Effector memory CD8-positive, alpha-beta T cell (primary cell): ENCODE data around the gene ALG12.
"Not testable (repeated sequence)": the region's sequence is repeated elsewhere in the genome, so short reads cannot be mapped to it uniquely, and the experiment has no call there.

Experiments
- ATAC-seq: fragments of 150-1000 bp; cut with Tn5 transposase; replicated peaks from 2 replicates; pipeline ENCODE4 v1.10.0; 2021; ENCODE audit warnings: mild to moderate bottlenecking, moderate library complexity
- DNase-seq, 3 experiments: peaks; one replicate each; pipeline ENCODE4 v3.0.0; 2021
- H3K27ac Mint-ChIP-seq, 2 donors: one replicate each; pipeline ENCODE4 v1.8.0; 2022; ENCODE audit warnings: mild to moderate bottlenecking in 2 of 2, mixed read lengths in 2 of 2, moderate library complexity in 2 of 2
- H3K27me3 Mint-ChIP-seq, 2 donors: one replicate each; pipeline ENCODE4 v1.8.0; 2022; ENCODE audit warnings: mixed read lengths in 2 of 2
- H3K36me3 Mint-ChIP-seq: one replicate; pipeline ENCODE4 v1.8.0; 2022; ENCODE audit warnings: mild to moderate bottlenecking, moderate library complexity, mixed read lengths; ENCODE audit not compliant: insufficient read depth
- H3K4me1 Mint-ChIP-seq, 2 donors: one replicate each; pipeline ENCODE4 v1.8.0; 2022; ENCODE audit warnings: low read depth in 2 of 2, mixed read lengths in 2 of 2
- H3K4me3 Mint-ChIP-seq, 2 donors: one replicate each; pipeline ENCODE4 v1.8.0; 2022; ENCODE audit warnings: mild to moderate bottlenecking in 2 of 2, mixed read lengths in 2 of 2, moderate library complexity in 2 of 2
- H3K9me3 Mint-ChIP-seq, 2 donors: one replicate each; pipeline ENCODE4 v1.8.0; 2022; ENCODE audit warnings: mixed read lengths in 2 of 2

The ALG12 gene

GRCh38 chr22:49945042-49945794 lies 27.0 kb upstream of the ALG12 start:
- Mint-ChIP-seq H3K27ac (peak overlapping the region; percentile 87 to 93), H3K4me1 (peaks cover 5 to 12% of the 10 kb centered on the region in 2 donors), H3K4me3 (peak overlapping the region; percentile 38 to 44)
- H3K9me3 Mint-ChIP-seq, H3K27me3 Mint-ChIP-seq, H3K36me3 Mint-ChIP-seq: not testable (repeated sequence)
- ATAC-seq (peak; percentile 56), DNase-seq (peak in 2 of 3 experiments; percentile 61 to 66)

- DNase-seq (no peak), ATAC-seq (peak; percentile 61)
- Mint-ChIP-seq H3K27ac (peak overlapping the region in 1 of 2 donors; percentile 93), H3K4me1 (peaks cover 5 to 13% of the 10 kb centered on the region in 2 donors), H3K27me3 (no peaks in the 10 kb centered on the region), H3K9me3 (no peaks in the 10 kb centered on the region), H3K4me3 (no peak overlapping the region), H3K36me3 (peaks cover 4% of the 10 kb centered on the region)
Measured at GRCh38 chr22:49944399-49944891, 26.2 kb upstream of the ALG12 start.

GRCh38 chr22:49943771-49944398 lies 25.6 kb upstream of the ALG12 start:
- ATAC-seq (no peak), DNase-seq (no peak)
- no peaks in the 10 kb centered on the region for H3K9me3 Mint-ChIP-seq
- H3K4me1 Mint-ChIP-seq: peaks cover 5 to 13% of the 10 kb centered on the region in 2 donors
- peaks cover 4% of the 10 kb centered on the region for H3K36me3 Mint-ChIP-seq
- no peaks in the 10 kb centered on the region for H3K27me3 Mint-ChIP-seq
- peak overlapping the region in 1 of 2 donors; percentile 93 for H3K27ac Mint-ChIP-seq
- H3K4me3 Mint-ChIP-seq: no peak overlapping the region

GRCh38 chr22:49943405-49943765 lies 25.1 kb upstream of the ALG12 start:
- ATAC-seq: no peak
- Mint-ChIP-seq H3K4me3 (no peak overlapping the region), H3K27ac (peak overlapping the region in 1 of 2 donors; percentile 93)

GRCh38 chr22:49942565-49943404 lies 24.5 kb upstream of the ALG12 start:
- Mint-ChIP-seq H3K9me3 (no peaks in the 10 kb centered on the region), H3K27ac (no peak overlapping the region), H3K4me3 (no peak overlapping the region), H3K36me3 (peaks cover 4% of the 10 kb centered on the region), H3K4me1 (peaks cover 5 to 13% of the 10 kb centered on the region in 2 donors), H3K27me3 (no peaks in the 10 kb centered on the region)
- ATAC-seq (no peak), DNase-seq (no peak)

More at GRCh38 chr22:49943405-49943765, 25.1 kb upstream of the ALG12 start:
- Mint-ChIP-seq H3K9me3 (no peaks in the 10 kb centered on the region), H3K4me1 (peaks cover 5 to 13% of the 10 kb centered on the region in 2 donors), H3K27me3 (no peaks in the 10 kb centered on the region), H3K36me3 (peaks cover 4% of the 10 kb centered on the region)
- DNase-seq: no peak

- Mint-ChIP-seq H3K36me3 (peaks cover 4% of the 10 kb centered on the region), H3K4me1 (peaks cover 5 to 15% of the 10 kb centered on the region in 2 donors), H3K27me3 (no peaks in the 10 kb centered on the region), H3K4me3 (no peak overlapping the region), H3K9me3 (no peaks in the 10 kb centered on the region), H3K27ac (no peak overlapping the region)
- ATAC-seq: no peak
- DNase-seq: no peak
Measured at GRCh38 chr22:49941507-49942316, 23.5 kb upstream of the ALG12 start.

- H3K9me3 Mint-ChIP-seq: no peaks in the 10 kb centered on the region
- H3K36me3 Mint-ChIP-seq: peaks cover 2% of the 10 kb centered on the region
- no peak for ATAC-seq
- DNase-seq: no peak
- H3K4me3 Mint-ChIP-seq: no peak overlapping the region
- H3K27ac Mint-ChIP-seq: peak overlapping the region in 1 of 2 donors; percentile 10
- H3K27me3 Mint-ChIP-seq: no peaks in the 10 kb centered on the region
- H3K4me1 Mint-ChIP-seq: peaks cover 0 to 12% of the 10 kb centered on the region in 2 donors
Measured at GRCh38 chr22:49938565-49939136, 20.4 kb upstream of the ALG12 start.

- Mint-ChIP-seq H3K4me3 (peak overlapping the region in 1 of 2 donors; percentile 58), H3K9me3 (no peaks in the 10 kb centered on the region), H3K27ac (peak overlapping the region; percentile 10 to 87), H3K4me1 (peaks cover 5 to 17% of the 10 kb centered on the region in 2 donors), H3K27me3 (no peaks in the 10 kb centered on the region), H3K36me3 (peaks cover 6% of the 10 kb centered on the region)
- ATAC-seq: no peak
- DNase-seq: no peak
Measured at GRCh38 chr22:49937758-49938564, 19.7 kb upstream of the ALG12 start.

GRCh38 chr22:49936973-49937757 lies 18.9 kb upstream of the ALG12 start:
- H3K9me3 Mint-ChIP-seq: no peaks in the 10 kb centered on the region
- peak overlapping the region; percentile 73 to 74 for H3K4me3 Mint-ChIP-seq
- ATAC-seq (no peak), DNase-seq (no peak)
- H3K27ac Mint-ChIP-seq: peak overlapping the region; percentile 87
- no peaks in the 10 kb centered on the region for H3K27me3 Mint-ChIP-seq
- H3K4me1 Mint-ChIP-seq: peaks cover 8 to 17% of the 10 kb centered on the region in 2 donors
- H3K36me3 Mint-ChIP-seq: peaks cover 7% of the 10 kb centered on the region

- ATAC-seq: peak; percentile 82
- H3K4me1 Mint-ChIP-seq: peaks cover 8 to 17% of the 10 kb centered on the region in 2 donors
- H3K9me3 Mint-ChIP-seq: no peaks in the 10 kb centered on the region
- H3K4me3 Mint-ChIP-seq: peak overlapping the region; percentile 73 to 74
- peak; percentile 84 to 86 (median 86) for DNase-seq
- H3K27ac Mint-ChIP-seq: peak overlapping the region; percentile 87
- H3K36me3 Mint-ChIP-seq: peaks cover 7% of the 10 kb centered on the region
- no peaks in the 10 kb centered on the region for H3K27me3 Mint-ChIP-seq
Measured at GRCh38 chr22:49936018-49936972, 18.1 kb upstream of the ALG12 start.
